MM.1S (cell line): ENCODE measurements around the gene DNAJA4.

Source experiments
- DNase-seq: peaks from one replicate; pipeline ENCODE4 v3.0.0-alpha.2; 2015
- H2AFZ ChIP-seq: fragments of 300-600 bp; sonication (generic); 2 replicates; pipeline ENCODE4 v1.6.0; 2016; ENCODE audit warnings: antibody characterized with exemption, low read length
- H3F3A ChIP-seq: fragments of 300-600 bp; sonication (generic); 2 replicates; pipeline ENCODE4 v1.6.1; 2016; ENCODE audit warnings: mild to moderate bottlenecking, antibody characterized with exemption, low read length, moderate library complexity, mixed read lengths; ENCODE audit not compliant: insufficient read depth
- H3K27ac ChIP-seq: fragments of 300-600 bp; sonication (generic); 2 replicates; pipeline ENCODE4 v1.5.1; 2016; ENCODE audit warnings: mild to moderate bottlenecking, low read length
- H3K27me3 ChIP-seq: fragments of 300-600 bp; sonication (generic); replicated peaks from 2 replicates; pipeline ENCODE4 v1.6.0; 2016; ENCODE audit warnings: low read length; ENCODE audit not compliant: insufficient read depth
- H3K36me3 ChIP-seq: fragments of 300-600 bp; sonication (generic); replicated peaks from 2 replicates; pipeline ENCODE4 v1.6.1; 2016; ENCODE audit warnings: mild to moderate bottlenecking, low read length, mixed read lengths; ENCODE audit not compliant: insufficient read depth
- H3K4me1 ChIP-seq: fragments of 300-600 bp; sonication (generic); 2 replicates; pipeline ENCODE4 v1.6.1; 2016; ENCODE audit warnings: low read length, mixed read lengths
- H3K4me2 ChIP-seq: fragments of 300-600 bp; sonication (generic); 2 replicates; pipeline ENCODE4 v1.6.0; 2016; ENCODE audit warnings: low read depth, low read length
- H3K4me3 ChIP-seq: fragments of 300-600 bp; sonication (generic); 2 replicates; pipeline ENCODE4 v1.5.1; 2016; ENCODE audit warnings: low read length, mixed read lengths
- H3K79me2 ChIP-seq: fragments of 300-600 bp; sonication (generic); 2 replicates; pipeline ENCODE4 v1.6.1; 2016; ENCODE audit warnings: mixed run types, low read length, mixed read lengths
- H3K9ac ChIP-seq: fragments of 300-600 bp; sonication (generic); 2 replicates; pipeline ENCODE4 v1.6.1; 2016; ENCODE audit warnings: low read length, mixed read lengths
- H3K9me2 ChIP-seq: fragments of 300-600 bp; sonication (generic); replicated peaks from 2 replicates; pipeline ENCODE4 v1.6.1; 2016; ENCODE audit warnings: mild to moderate bottlenecking, low read length, mixed read lengths; ENCODE audit not compliant: insufficient read depth
- H3K9me3 ChIP-seq: fragments of 300-600 bp; sonication (generic); replicated peaks from 2 replicates; pipeline ENCODE4 v1.6.1; 2016; ENCODE audit warnings: mild to moderate bottlenecking, low read length, mixed read lengths; ENCODE audit not compliant: insufficient read depth
- H4K20me1 ChIP-seq: fragments of 300-600 bp; sonication (generic); 2 replicates; pipeline ENCODE4 v1.6.1; 2016; ENCODE audit warnings: mild to moderate bottlenecking, low read length, moderate library complexity, mixed read lengths; ENCODE audit not compliant: insufficient read depth
- EZH2 ChIP-seq: fragments of 300-600 bp; sonication (generic); optimal IDR thresholded peaks from 2 replicates; pipeline ENCODE3; 2017; ENCODE audit warnings: low read depth, mild to moderate bottlenecking, antibody characterized with exemption, low read length, mixed read lengths
- EZH2phosphoT487 ChIP-seq: fragments of 300-600 bp; sonication (generic); IDR thresholded peaks from 2 replicates; pipeline ENCODE4 v1.6.1; 2018; ENCODE audit warnings: antibody characterized with exemption, low read length
- TF ChIP-seq, protein P1 (sequence below): fragments of 300-600 bp; sonication (generic); IDR thresholded peaks from 2 replicates; pipeline ENCODE4 v1.5.1; 2016; ENCODE audit warnings: antibody characterized with exemption, low read length, mixed read lengths

The DNAJA4 gene

DNA sequence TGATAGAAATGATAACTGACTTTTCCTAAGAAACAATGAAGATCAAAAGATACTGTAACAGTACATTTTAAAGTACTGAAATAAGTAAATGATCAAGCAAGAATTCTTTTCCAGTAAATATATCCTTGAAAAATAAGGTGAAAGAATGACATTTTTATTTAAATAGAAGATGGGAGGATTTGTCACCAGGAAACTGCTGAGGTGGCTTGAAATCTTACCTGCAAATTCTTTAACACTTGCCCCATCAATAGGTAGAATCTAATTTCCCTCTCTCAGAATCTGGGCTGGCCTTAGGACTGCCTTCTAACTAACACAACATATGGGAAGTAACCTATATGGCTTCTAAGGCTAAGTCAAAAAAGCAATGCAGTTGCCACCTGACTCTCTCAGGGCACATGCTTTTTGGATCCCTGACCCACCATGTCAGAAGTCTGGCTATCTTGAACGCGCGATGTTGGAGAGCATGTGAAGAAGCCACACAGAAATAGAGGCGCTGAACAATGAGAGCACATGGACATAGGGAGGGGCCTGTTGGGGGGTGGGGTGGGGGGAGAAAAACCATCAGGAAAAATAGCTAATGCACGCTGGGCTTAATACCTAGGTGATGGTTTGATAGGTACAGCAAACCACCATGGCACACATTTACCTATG lies 41.5 kb upstream of the DNAJA4 start:
- no peaks in the 10 kb centered on the region for H3F3A ChIP-seq
- H2AFZ ChIP-seq: no peak overlapping the region
- H3K79me2 ChIP-seq: no peaks in the 10 kb centered on the region
- H3K27ac ChIP-seq: no peak overlapping the region
- H3K9me2 ChIP-seq: no peaks in the 10 kb centered on the region
- no peaks in the 10 kb centered on the region for H4K20me1 ChIP-seq
- DNase-seq: no peak
- no peak overlapping the region for H3K4me3 ChIP-seq
- no peak for TF ChIP-seq EZH2phosphoT487
- TF ChIP-seq, protein P1, sequence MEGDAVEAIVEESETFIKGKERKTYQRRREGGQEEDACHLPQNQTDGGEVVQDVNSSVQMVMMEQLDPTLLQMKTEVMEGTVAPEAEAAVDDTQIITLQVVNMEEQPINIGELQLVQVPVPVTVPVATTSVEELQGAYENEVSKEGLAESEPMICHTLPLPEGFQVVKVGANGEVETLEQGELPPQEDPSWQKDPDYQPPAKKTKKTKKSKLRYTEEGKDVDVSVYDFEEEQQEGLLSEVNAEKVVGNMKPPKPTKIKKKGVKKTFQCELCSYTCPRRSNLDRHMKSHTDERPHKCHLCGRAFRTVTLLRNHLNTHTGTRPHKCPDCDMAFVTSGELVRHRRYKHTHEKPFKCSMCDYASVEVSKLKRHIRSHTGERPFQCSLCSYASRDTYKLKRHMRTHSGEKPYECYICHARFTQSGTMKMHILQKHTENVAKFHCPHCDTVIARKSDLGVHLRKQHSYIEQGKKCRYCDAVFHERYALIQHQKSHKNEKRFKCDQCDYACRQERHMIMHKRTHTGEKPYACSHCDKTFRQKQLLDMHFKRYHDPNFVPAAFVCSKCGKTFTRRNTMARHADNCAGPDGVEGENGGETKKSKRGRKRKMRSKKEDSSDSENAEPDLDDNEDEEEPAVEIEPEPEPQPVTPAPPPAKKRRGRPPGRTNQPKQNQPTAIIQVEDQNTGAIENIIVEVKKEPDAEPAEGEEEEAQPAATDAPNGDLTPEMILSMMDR: no peak
- no peak for TF ChIP-seq EZH2
- peaks cover 11% of the 10 kb centered on the region for H3K4me1 ChIP-seq
- no peak overlapping the region for H3K9ac ChIP-seq
- no peaks in the 10 kb centered on the region for H3K9me3 ChIP-seq
- no peak overlapping the region for H3K4me2 ChIP-seq
- H3K27me3 ChIP-seq: no peaks in the 10 kb centered on the region
- no peaks in the 10 kb centered on the region for H3K36me3 ChIP-seq

DNA sequence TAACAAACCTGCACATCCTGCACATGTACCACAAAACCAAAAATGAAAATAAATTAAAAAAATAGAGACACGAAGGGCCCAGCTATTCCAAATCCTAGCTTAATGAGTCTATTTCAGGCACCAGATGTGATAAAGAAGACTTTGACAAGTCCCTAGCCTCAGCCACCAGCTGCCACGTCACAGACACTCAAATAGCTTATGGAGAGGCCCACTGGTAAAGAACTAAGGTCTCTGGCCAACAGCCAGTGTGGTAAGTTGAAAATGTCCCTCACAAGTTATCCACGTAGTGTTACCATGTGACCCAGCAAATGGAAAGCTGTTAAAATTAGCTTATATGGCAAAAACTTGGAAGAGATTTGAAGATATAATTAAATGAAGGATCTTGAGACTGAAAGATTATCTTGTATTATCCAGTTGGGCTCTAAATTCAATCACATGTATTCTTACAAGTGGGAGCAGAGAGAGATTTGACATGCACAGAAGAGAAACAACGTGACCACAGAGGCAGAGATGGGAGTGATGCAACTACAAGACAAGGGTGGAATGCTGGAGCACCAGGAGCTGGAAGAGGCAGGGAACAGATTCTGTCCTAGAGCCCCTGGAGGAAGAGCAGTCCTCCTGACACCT lies 40.9 kb upstream of the DNAJA4 start:
- H3F3A ChIP-seq: no peaks in the 10 kb centered on the region
- no peaks in the 10 kb centered on the region for H4K20me1 ChIP-seq
- TF ChIP-seq EZH2: no peak
- TF ChIP-seq EZH2phosphoT487: no peak
- TF ChIP-seq, protein P1: no peak
- DNase-seq: no peak
- no peak overlapping the region for H3K9ac ChIP-seq
- no peaks in the 10 kb centered on the region for H3K9me2 ChIP-seq
- H3K4me3 ChIP-seq: no peak overlapping the region
- H3K4me2 ChIP-seq: no peak overlapping the region; the same call in 1 of the 2 replicates
- H3K79me2 ChIP-seq: no peaks in the 10 kb centered on the region
- no peak overlapping the region for H2AFZ ChIP-seq
- no peaks in the 10 kb centered on the region for H3K36me3 ChIP-seq
- peak overlapping the region; percentile 30; the same call in 1 of the 2 replicates for H3K27ac ChIP-seq
- no peaks in the 10 kb centered on the region for H3K27me3 ChIP-seq
- peaks cover 11% of the 10 kb centered on the region for H3K4me1 ChIP-seq
- H3K9me3 ChIP-seq: no peaks in the 10 kb centered on the region

DNA sequence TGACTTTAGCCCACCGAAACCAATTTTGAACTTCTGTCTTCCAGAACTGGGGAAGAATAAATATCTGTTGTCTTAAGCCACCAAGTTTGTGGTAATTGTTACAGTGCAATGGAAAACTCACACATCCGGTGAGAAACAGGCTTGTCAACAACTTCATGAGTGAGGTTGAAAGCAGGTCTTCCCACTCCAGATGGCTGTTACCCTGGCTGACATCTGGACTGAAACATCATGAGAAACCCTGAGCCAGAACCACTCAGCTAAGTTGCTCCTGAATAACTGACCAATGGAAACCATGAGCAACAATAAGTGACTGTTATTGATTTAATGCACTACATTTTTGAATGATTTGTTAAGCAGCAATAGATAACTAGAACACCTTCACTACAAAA lies 40.3 kb upstream of the DNAJA4 start:
- Histone ChIP-seq H3K9me2 (no peaks in the 10 kb centered on the region), H2AFZ (no peak overlapping the region), H3K27me3 (no peaks in the 10 kb centered on the region), H3K4me2 (no peak overlapping the region; the same call in 1 of the 2 replicates), H3K36me3 (no peaks in the 10 kb centered on the region), H3K79me2 (no peaks in the 10 kb centered on the region), H3K4me3 (no peak overlapping the region), H3K9ac (no peak overlapping the region), H3K9me3 (no peaks in the 10 kb centered on the region), H3F3A (no peaks in the 10 kb centered on the region), H4K20me1 (no peaks in the 10 kb centered on the region), H3K27ac (peak overlapping the region; percentile 30; the same call in 1 of the 2 replicates), H3K4me1 (peaks cover 11% of the 10 kb centered on the region)
- TF ChIP-seq EZH2phosphoT487 (no peak), EZH2 (no peak)
- TF ChIP-seq, protein P1: no peak
- DNase-seq: peak; percentile 52
